ENCODE results near the gene GP1BB. TPM values are rescaled to one million over a fixed set of nuclear protein-coding genes. Genes with fewer than 3 reads are reported as not detected.

The GP1BB gene
- total and polyA plus RNA-seq, 2 of the 13 experiments (the other 11 are each of a cell fraction or from before 2014, with no cell fraction given) = not detected

GRCh38 chr22:19748991-19749664 is 25.8 kb downstream of the GP1BB start:
- H2AFZ ChIP-seq (ENCODE audit: low read length) = no peak overlapping the region
- 0% methylated on average over 4 of the region's 15 CpGs for WGBS (ENCODE audit: low lambda C conversion rate)
- H3K27me3 ChIP-seq (ENCODE audit: control insufficient read depth in 1 of 2, insufficient read depth in 2 of 2, low read length in 2 of 2) = peaks cover 29 to 95% of the 10 kb centered on the region in 2 experiments
- ChIA-PET POLR2A (no interaction called here), CTCF (ENCODE audit: low intra/inter-chr PET ratio, low total read pairs) (no interaction called here)
- no peaks in the 10 kb centered on the region for H3K79me2 ChIP-seq (ENCODE audit: insufficient read depth, low read length)
- H3K27ac ChIP-seq (ENCODE audit: extremely low read length, insufficient read depth, low read length) = no peak overlapping the region
- H3K4me3 ChIP-seq (replicated peaks in 1 of 3; ENCODE audit: insufficient read depth in 1 of 3, low read depth in 2 of 3, low read length in 3 of 3) = no peak overlapping the region
- in situ Hi-C loops (cut with HindIII; ENCODE audit: extremely low pct_ligation_motif_present, low pct_unique_long_range_greater_than_20kb) (no loop called here), intact Hi-C loops (cut with micrococcal nuclease; ENCODE audit: unreplicated experiment) (no loop called here)
- no peak overlapping the region for H3K9ac ChIP-seq (ENCODE audit: insufficient read depth, low read depth, low read length)
- no peaks in the 10 kb centered on the region for H3K36me3 ChIP-seq (replicated peaks in 1 of 2; ENCODE audit: control insufficient read depth in 1 of 2, insufficient read depth in 2 of 2, low read length in 2 of 2)
- no peak overlapping the region for H3K4me2 ChIP-seq (ENCODE audit: low read depth, low read length)
- FAIRE-seq (no peak), ATAC-seq (no peak), DNase-seq (ENCODE audit: low spot score) (no peak)
- H3K9me3 ChIP-seq (ENCODE audit: low read length) = no peaks in the 10 kb centered on the region
- H4K20me1 ChIP-seq (ENCODE audit: insufficient read depth, low read length) = no peaks in the 10 kb centered on the region
- no TSS peak for BruUV-seq (replicated peaks)
- no peak for TF ChIP-seq KLF9 (CRISPR knock-in tag; IDR thresholded peaks at IDR 0.05; ENCODE audit: low read depth)
- no peak for TF ChIP-seq ZNF281 (CRISPR knock-in tag; IDR thresholded peaks at IDR 0.05; ENCODE audit: borderline replicate concordance)
- TF ChIP-seq ESRRA (CRISPR knock-in tag; IDR thresholded peaks at IDR 0.05; ENCODE audit: low read depth) = no peak
- TF ChIP-seq TIGD3 (CRISPR knock-in tag; IDR thresholded peaks at IDR 0.05; ENCODE audit: borderline replicate concordance) = no peak
- no peak for TF ChIP-seq ZBED4 (CRISPR knock-in tag; IDR thresholded peaks at IDR 0.05; ENCODE audit: borderline replicate concordance)
- TF ChIP-seq ZNF512B (CRISPR knock-in tag; IDR thresholded peaks at IDR 0.05; ENCODE audit: borderline replicate concordance) = no peak
- no peak for TF ChIP-seq ZBTB3 (CRISPR knock-in tag; IDR thresholded peaks at IDR 0.05; ENCODE audit: borderline replicate concordance, low read depth)
- TF ChIP-seq ZFY (CRISPR knock-in tag; IDR thresholded peaks at IDR 0.05) = no peak
- no peak for TF ChIP-seq ARID3A (IDR thresholded peaks at IDR 0.05; ENCODE audit: low read depth, low read length)
- TF ChIP-seq CEBPB (IDR thresholded peaks at IDR 0.05; ENCODE audit: borderline replicate concordance, low read depth, low read length) = no peak
- 0 out of 2 replicates have a peak, but pooled peaks cover 6% of the 10 kb centered on the region for H3K4me1 ChIP-seq (ENCODE audit: insufficient read depth, low read length)

Data from HepG2 (cell line).